ENCODE results near the gene IL27RA. TPM values are rescaled to one million over a fixed set of nuclear protein-coding genes. Genes with fewer than 3 reads are reported as not detected.

Gene IL27RA
- total and polyA plus RNA-seq, 2 of the 4 experiments (the other 2 are of a cell fraction): 2.9 to 5.1 TPM

- POLR2A ChIA-PET (ENCODE audit: unreplicated experiment): no interaction called here
- TF ChIP-seq CHD1 (IDR thresholded peaks at IDR 0.05; ENCODE audit: low read depth, low read length) (no peak), FOS (IDR thresholded peaks at IDR 0.05; ENCODE audit: low read depth, low read length) (no peak), RCOR1 (IDR thresholded peaks at IDR 0.05; ENCODE audit: insufficient replicate concordance, low read length) (no peak), BHLHE40 (IDR thresholded peaks at IDR 0.05; ENCODE audit: low read depth, low read length) (no peak), MAFK (IDR thresholded peaks at IDR 0.05; ENCODE audit: low read depth, low read length) (no peak), SMC3 (IDR thresholded peaks at IDR 0.05; ENCODE audit: low read depth, low read length) (no peak), RAD21 (IDR thresholded peaks at IDR 0.05; ENCODE audit: low read length) (no peak), MAZ (IDR thresholded peaks at IDR 0.05; ENCODE audit: borderline replicate concordance, low read depth, low read length) (no peak), MXI1 (IDR thresholded peaks at IDR 0.05; ENCODE audit: borderline replicate concordance, low read depth, low read length) (no peak), NFE2L2 (IDR thresholded peaks at IDR 0.05; ENCODE audit: low read depth, low read length) (no peak), ELK1 (IDR thresholded peaks at IDR 0.05; ENCODE audit: borderline replicate concordance, low read depth, low read length) (no peak)
- H4K5ac ChIP-seq (ENCODE audit: low read depth, low read length): no peak overlapping the region
- H3K18ac ChIP-seq (ENCODE audit: low read depth, low read length): no peak overlapping the region
- H4K91ac ChIP-seq (ENCODE audit: insufficient read depth, low read depth, low read length): no peak overlapping the region
- H3K4ac ChIP-seq (ENCODE audit: low read depth, low read length): no peak overlapping the region
- no peak overlapping the region for H3K23ac ChIP-seq (ENCODE audit: low read depth, low read length)
- BruUV-seq (replicated peaks): no TSS peak
- no peak overlapping the region for H3K14ac ChIP-seq (replicated peaks; ENCODE audit: low read depth, low read length)
- ATAC-seq (ENCODE audit: low read depth) (no peak), DNase-seq (no peak)
- in situ Hi-C loops (cut with MboI; ENCODE audit: low sequenced_read_pairs) (no loop called here), intact Hi-C loops (cut with micrococcal nuclease) (no loop called here), dilution Hi-C loops (cut with HindIII; ENCODE audit: low sequenced_read_pairs, unreplicated experiment) (no loop called here)
- no peak overlapping the region for H2AK9ac ChIP-seq (replicated peaks; ENCODE audit: low read depth, low read length, poor library complexity)
- H3K56ac ChIP-seq (ENCODE audit: extremely low read depth, insufficient read depth, low read length): no peak overlapping the region
- WGBS, 2 experiments (ENCODE audit: extremely low coverage in 2 of 2, insufficient read length in 1 of 2): 100% methylated on average over 1 of the region's 1 CpG; no CpG with 5 or more reads in 1 of the 2 experiments
- H2BK5ac ChIP-seq (ENCODE audit: low read depth, low read length, poor library complexity, severe bottlenecking): no peak overlapping the region
- no peak overlapping the region for H2BK20ac ChIP-seq (ENCODE audit: low read depth, low read length)
- H3K27me3 ChIP-seq (ENCODE audit: control insufficient read depth, insufficient read depth, low read length): no peaks in the 10 kb centered on the region
- no peak overlapping the region for H3K4me2 ChIP-seq (ENCODE audit: low read depth, low read length)
- H3K4me3 ChIP-seq (ENCODE audit: insufficient read depth, low read depth, low read length): no peak overlapping the region
- no peak overlapping the region for H2AK5ac ChIP-seq (ENCODE audit: low read depth, low read length)
- no peak overlapping the region for H2BK15ac ChIP-seq (ENCODE audit: low read depth, low read length)
- no peak overlapping the region for H4K8ac ChIP-seq (ENCODE audit: low read depth in 2 of 2, low read length in 2 of 2)
- H3K9me1 ChIP-seq (ENCODE audit: insufficient read depth, low read length): no peaks in the 10 kb centered on the region
- H3K36me3 ChIP-seq (ENCODE audit: control insufficient read depth, insufficient read depth, low read length): peaks cover 5% of the 10 kb centered on the region
- H2AFZ ChIP-seq (replicated peaks; ENCODE audit: low read length, poor library complexity): no peak overlapping the region
- H4K20me1 ChIP-seq (ENCODE audit: insufficient read depth, low read length): peaks cover 5% of the 10 kb centered on the region; the same call in 1 of the 2 replicates
- no peak overlapping the region for H3K9ac ChIP-seq (ENCODE audit: low read depth, low read length)
- H3K9me3 ChIP-seq (ENCODE audit: control insufficient read depth, insufficient read depth, low read length): peaks cover 10% of the 10 kb centered on the region
- H3K4me1 ChIP-seq (ENCODE audit: control insufficient read depth, insufficient read depth, low read length): no peaks in the 10 kb centered on the region
- H3K79me1 ChIP-seq (ENCODE audit: low read depth in 1 of 2, low read length in 2 of 2): peaks cover 19 to 59% of the 10 kb centered on the region in 2 experiments
- CTCF ChIA-PET: no interaction called here
- no peak overlapping the region for H2BK120ac ChIP-seq (ENCODE audit: low read depth, low read length)
- no peak overlapping the region for H3K27ac ChIP-seq (ENCODE audit: insufficient read depth, low read length)
Measured at GRCh38 chr19:13998426-13998825, 33.1 kb upstream of the IL27RA start.

Data from IMR-90 (cell line).